CD4-positive, alpha-beta T cell (primary cell): ENCODE data around the gene ANO2. TPM values are rescaled to one million over a fixed set of nuclear protein-coding genes. Genes with fewer than 3 reads are reported as not detected.

ENCODE experiments used
- ATAC-seq: fragments of 200-7000 bp; cut with Tn5 transposase; one replicate; pipeline ENCODE4 v1.10.0; 2022; ENCODE audit warnings: mild to moderate bottlenecking; ENCODE audit not compliant: poor library complexity
- CTCF ChIA-PET: fragments of 350-600 bp; sonication (Branson Sonifier 250); formaldehyde crosslinking; loops from one replicate; lab custom pipeline; 2021; ENCODE audit warnings: antibody characterized with exemption, inconsistent platforms; lab: Charles Lee
- POLR2A ChIA-PET: fragments of 350-600 bp; sonication (Branson Sonifier 250); formaldehyde crosslinking; loops from one replicate; lab custom pipeline; 2021; ENCODE audit warnings: antibody characterized with exemption, inconsistent platforms; lab: Charles Lee
- DNase-seq, 14 experiments: peaks; one replicate each; pipeline ENCODE4 v3.0.0-alpha.2; 2013 to 2020; ENCODE audit warnings: mixed read lengths in 2 of 14
- H3K27ac ChIP-seq, 2 donors: one replicate each; pipeline versions ENCODE4 v1.5.1 to v1.7.0; 2013; ENCODE audit warnings: low read length in 2 of 2, low read depth in 1 of 2, mild to moderate bottlenecking in 1 of 2
- H3K27me3 ChIP-seq, 2 experiments: 1 replicate in 1 of 2; 2 replicates in 1 of 2; pipeline versions ENCODE4 v1.6.1 to v1.7.0; 2013; ENCODE audit warnings: low read length in 2 of 2, control low read depth in 1 of 2, mild to moderate bottlenecking in 1 of 2, moderate library complexity in 1 of 2; ENCODE audit not compliant: insufficient read depth in 2 of 2, control insufficient read depth in 1 of 2
- H3K36me3 ChIP-seq: one replicate; pipeline ENCODE4 v1.6.1; 2013; ENCODE audit warnings: low read length, control low read depth; ENCODE audit not compliant: insufficient read depth
- H3K4me1 ChIP-seq: one replicate; pipeline ENCODE4 v1.6.1; 2013; ENCODE audit warnings: low read length, control low read depth; ENCODE audit not compliant: insufficient read depth
- H3K4me3 ChIP-seq: one replicate; pipeline ENCODE4 v1.5.1; 2013; ENCODE audit warnings: mild to moderate bottlenecking, low read length, moderate library complexity
- H3K9me3 ChIP-seq, 2 experiments: 1 replicate in 1 of 2; 2 replicates in 1 of 2; pipeline versions ENCODE4 v1.6.1 to v1.7.0; 2013; ENCODE audit warnings: low read length in 2 of 2, mild to moderate bottlenecking in 2 of 2, control low read depth in 1 of 2, moderate library complexity in 1 of 2; ENCODE audit not compliant: control insufficient read depth in 1 of 2, insufficient read depth in 1 of 2
- H3K27ac Mint-ChIP-seq: one replicate; pipeline ENCODE4 v1.8.0; 2020; ENCODE audit warnings: mixed read lengths
- H3K27me3 Mint-ChIP-seq: one replicate; pipeline ENCODE4 v1.8.0; 2021; ENCODE audit warnings: mixed read lengths
- H3K36me3 Mint-ChIP-seq: one replicate; pipeline ENCODE4 v1.8.0; 2021; ENCODE audit warnings: low read depth, mixed read lengths
- H3K4me1 Mint-ChIP-seq: one replicate; pipeline ENCODE4 v1.8.0; 2021; ENCODE audit warnings: low read depth, mixed read lengths
- H3K4me3 Mint-ChIP-seq: one replicate; pipeline ENCODE4 v1.8.0; 2020; ENCODE audit warnings: mild to moderate bottlenecking, mixed read lengths
- H3K9me3 Mint-ChIP-seq: one replicate; pipeline ENCODE4 v1.8.0; 2020; ENCODE audit warnings: mixed read lengths
- CTCF ChIP-seq: fragments of 200-600 bp; IDR thresholded peaks from one replicate; pipeline ENCODE4 v1.8.0; 2022; ENCODE audit warnings: antibody characterized with exemption, mild to moderate bottlenecking
- intact Hi-C, 2 experiments: fragments of 100-400 bp; cut with DNase I in 1 of 2; cut with micrococcal nuclease in 1 of 2; formaldehyde crosslinking; loops; one replicate each; pipeline versions ENCODE4 v1.15.1 to v1.9.0; 2023 to 2025; cut with DNase I, micrococcal nuclease
- total RNA-seq, 174 experiments: library from RNA in 2 of 174; stranded (reverse) in 2 of 174; gene quantifications; one replicate each; pipeline ENCODE4 v1.2.3 and lab custom pipeline; 2021 to 2026

ANO2 gene
- total RNA-seq, 2 experiments from 2014 or later = not detected

DNA sequence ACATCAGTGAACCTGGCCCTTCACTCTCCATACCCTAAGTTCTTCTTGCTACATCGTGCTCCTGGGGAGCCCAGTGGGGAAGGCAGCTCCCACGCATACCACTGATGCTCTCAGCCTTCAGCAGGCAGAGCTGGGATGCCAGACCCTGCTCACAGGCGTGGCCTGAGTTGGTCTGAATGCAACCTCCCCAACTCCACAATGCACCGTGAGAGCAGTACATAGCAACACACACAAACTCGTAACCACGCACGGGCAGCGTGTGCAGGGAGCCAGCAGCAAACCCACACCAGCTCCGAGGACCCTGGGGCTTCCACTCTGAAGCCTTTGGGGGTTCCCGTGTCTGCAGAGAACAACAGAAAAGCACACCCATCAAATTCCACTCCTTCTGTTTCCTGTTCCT is 37.3 kb downstream of the ANO2 start:
- peaks cover 2 to 12% of the 10 kb centered on the region in 2 experiments for H3K27me3 ChIP-seq
- H3K36me3 ChIP-seq = no peaks in the 10 kb centered on the region
- no peaks in the 10 kb centered on the region for H3K4me1 Mint-ChIP-seq
- no peaks in the 10 kb centered on the region for H3K36me3 Mint-ChIP-seq
- peaks cover 39% of the 10 kb centered on the region for H3K27me3 Mint-ChIP-seq
- H3K4me1 ChIP-seq = no peaks in the 10 kb centered on the region
- ChIA-PET CTCF (no interaction called here), POLR2A (no interaction called here)
- H3K4me3 Mint-ChIP-seq = no peak overlapping the region
- H3K27ac ChIP-seq = no peak overlapping the region
- intact Hi-C loops = no loop called here
- H3K27ac Mint-ChIP-seq = no peak overlapping the region
- peaks cover 0 to 12% of the 10 kb centered on the region in 2 experiments for H3K9me3 ChIP-seq
- H3K4me3 ChIP-seq = no peak overlapping the region
- TF ChIP-seq CTCF = no peak
- H3K9me3 Mint-ChIP-seq = no peaks in the 10 kb centered on the region
- DNase-seq = no peak
- no peak for ATAC-seq

DNA sequence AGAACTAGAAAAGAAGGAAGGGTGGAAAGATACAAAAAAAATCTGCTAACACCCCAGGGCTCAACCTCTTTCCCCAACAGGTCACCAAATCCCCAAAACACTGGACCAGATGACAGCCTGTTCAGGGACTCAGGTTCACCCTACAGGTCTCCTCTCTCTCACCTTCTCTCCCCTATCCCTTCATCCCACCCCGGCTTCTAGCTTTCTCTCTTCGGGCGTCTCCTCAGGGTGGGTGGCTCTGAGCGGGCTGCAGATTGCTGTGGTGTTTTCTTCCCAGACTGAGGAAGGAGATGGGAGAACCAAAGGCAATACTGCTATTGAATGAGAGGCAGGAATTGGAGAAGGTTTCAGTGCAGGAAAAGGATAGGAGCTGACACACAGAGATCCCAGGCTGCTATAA is 39.3 kb downstream of the ANO2 start:
- Mint-ChIP-seq H3K36me3 (no peaks in the 10 kb centered on the region), H3K4me3 (no peak overlapping the region), H3K27me3 (peaks cover 44% of the 10 kb centered on the region), H3K9me3 (no peaks in the 10 kb centered on the region), H3K27ac (no peak overlapping the region), H3K4me1 (no peaks in the 10 kb centered on the region)
- TF ChIP-seq CTCF = no peak
- Histone ChIP-seq H3K27me3 (peaks cover 0 to 14% of the 10 kb centered on the region in 2 experiments), H3K9me3 (peaks cover 0 to 12% of the 10 kb centered on the region in 2 experiments), H3K36me3 (no peaks in the 10 kb centered on the region), H3K4me3 (no peak overlapping the region), H3K4me1 (no peaks in the 10 kb centered on the region), H3K27ac (no peak overlapping the region)
- POLR2A ChIA-PET = no interaction called here
- intact Hi-C loops = no loop called here
- DNase-seq (no peak), ATAC-seq (no peak)
- CTCF ChIA-PET = no interaction called here

DNA sequence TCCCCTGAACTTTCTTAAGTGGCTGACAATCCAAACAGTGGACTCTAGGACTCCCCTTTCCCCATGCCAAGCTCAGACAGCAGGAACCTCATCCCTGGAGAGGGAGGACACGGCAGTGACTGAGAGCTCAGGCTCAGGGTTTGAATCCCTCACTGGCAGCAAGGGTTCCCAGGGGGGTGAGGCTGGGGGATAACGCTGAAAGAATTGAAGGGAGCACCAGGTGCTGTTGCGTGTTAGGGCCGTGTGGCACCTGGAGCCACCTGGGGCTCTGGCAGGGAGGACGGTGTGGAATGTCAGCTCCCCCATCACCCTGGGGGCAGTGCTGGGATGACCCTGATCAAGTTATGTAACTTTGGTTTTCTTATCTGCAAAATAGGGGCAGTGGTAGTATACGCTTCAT is 40.1 kb downstream of the ANO2 start:
- Mint-ChIP-seq H3K9me3 (no peaks in the 10 kb centered on the region), H3K4me1 (no peaks in the 10 kb centered on the region), H3K27ac (no peak overlapping the region), H3K36me3 (no peaks in the 10 kb centered on the region), H3K27me3 (peaks cover 52% of the 10 kb centered on the region), H3K4me3 (no peak overlapping the region)
- POLR2A ChIA-PET = no interaction called here
- Histone ChIP-seq H3K4me1 (no peaks in the 10 kb centered on the region), H3K9me3 (peaks cover 0 to 12% of the 10 kb centered on the region in 2 experiments), H3K36me3 (no peaks in the 10 kb centered on the region), H3K27me3 (peaks cover 2 to 14% of the 10 kb centered on the region in 2 experiments), H3K4me3 (no peak overlapping the region), H3K27ac (no peak overlapping the region)
- DNase-seq = no peak
- intact Hi-C loops = no loop called here
- no peak for TF ChIP-seq CTCF
- CTCF ChIA-PET = no interaction called here
- no peak for ATAC-seq
